ENCODE measurements around the gene AKR1C4.

Gene AKR1C4

GRCh38 chr10:5260828-5261227 lies 64.2 kb downstream of the AKR1C4 start:
- no peak for DNase-seq (ENCODE audit: low spot score)
- TF ChIP-seq, protein P1, sequence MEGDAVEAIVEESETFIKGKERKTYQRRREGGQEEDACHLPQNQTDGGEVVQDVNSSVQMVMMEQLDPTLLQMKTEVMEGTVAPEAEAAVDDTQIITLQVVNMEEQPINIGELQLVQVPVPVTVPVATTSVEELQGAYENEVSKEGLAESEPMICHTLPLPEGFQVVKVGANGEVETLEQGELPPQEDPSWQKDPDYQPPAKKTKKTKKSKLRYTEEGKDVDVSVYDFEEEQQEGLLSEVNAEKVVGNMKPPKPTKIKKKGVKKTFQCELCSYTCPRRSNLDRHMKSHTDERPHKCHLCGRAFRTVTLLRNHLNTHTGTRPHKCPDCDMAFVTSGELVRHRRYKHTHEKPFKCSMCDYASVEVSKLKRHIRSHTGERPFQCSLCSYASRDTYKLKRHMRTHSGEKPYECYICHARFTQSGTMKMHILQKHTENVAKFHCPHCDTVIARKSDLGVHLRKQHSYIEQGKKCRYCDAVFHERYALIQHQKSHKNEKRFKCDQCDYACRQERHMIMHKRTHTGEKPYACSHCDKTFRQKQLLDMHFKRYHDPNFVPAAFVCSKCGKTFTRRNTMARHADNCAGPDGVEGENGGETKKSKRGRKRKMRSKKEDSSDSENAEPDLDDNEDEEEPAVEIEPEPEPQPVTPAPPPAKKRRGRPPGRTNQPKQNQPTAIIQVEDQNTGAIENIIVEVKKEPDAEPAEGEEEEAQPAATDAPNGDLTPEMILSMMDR (conservative IDR thresholded peaks at IDR 0.05; ENCODE audit: low read depth): no peak
- no peak overlapping the region for H3K27ac ChIP-seq
- CTCF ChIA-PET: no interaction called here
- POLR2A ChIA-PET (ENCODE audit: low non-redundant PET): no interaction called here

DNA sequence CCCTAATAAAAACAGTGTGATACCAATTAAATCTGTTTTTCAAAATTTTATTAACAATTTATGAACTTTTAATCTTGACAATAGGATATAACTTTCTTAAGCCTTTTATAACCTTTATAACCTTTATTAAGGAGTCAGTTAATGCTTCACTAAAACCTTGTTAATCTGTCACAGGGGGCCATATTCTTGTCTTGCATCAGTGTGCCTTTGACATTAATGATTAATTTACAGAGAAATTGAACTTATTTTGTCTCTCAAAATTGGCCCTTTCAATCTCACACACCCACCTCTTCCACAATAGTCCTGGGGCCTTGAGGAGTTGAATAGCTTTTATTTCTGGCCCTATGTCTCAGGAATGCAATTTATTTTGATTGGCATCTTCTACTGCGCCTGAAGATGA lies 68.5 kb downstream of the AKR1C4 start:
- H3K27ac ChIP-seq: no peak overlapping the region
- DNase-seq (ENCODE audit: low spot score): no peak
- POLR2A ChIA-PET (ENCODE audit: low non-redundant PET): no interaction called here
- CTCF ChIA-PET: no interaction called here
- TF ChIP-seq, protein P1 (conservative IDR thresholded peaks at IDR 0.05; ENCODE audit: low read depth): no peak

DNA sequence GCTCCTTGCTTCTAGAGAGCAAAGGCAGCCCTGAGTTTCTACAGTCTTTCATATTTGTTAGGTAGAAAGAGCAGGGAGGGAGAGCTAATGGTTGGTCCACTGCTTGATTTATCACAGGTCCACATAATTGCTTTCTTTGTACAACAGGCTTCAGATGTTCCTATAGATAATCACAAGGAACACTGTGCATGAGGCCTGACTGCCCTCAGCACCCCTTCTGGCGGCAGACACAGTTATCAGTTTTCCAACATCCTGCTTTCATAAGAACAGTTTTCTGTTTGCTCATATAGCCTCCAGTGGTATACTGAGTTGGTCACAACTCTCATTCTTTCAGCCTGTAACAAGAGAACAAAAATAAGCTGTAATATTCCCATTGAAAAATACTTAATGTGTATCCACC lies 69.7 kb downstream of the AKR1C4 start:
- POLR2A ChIA-PET (ENCODE audit: low non-redundant PET): no interaction called here
- CTCF ChIA-PET: interaction anchor here (0.6 kb wide), 1 partner anchor 12 kb away, joined by 3 read pairs; no protein-coding TSS in a partner anchor
- DNase-seq (ENCODE audit: low spot score): no peak
- TF ChIP-seq, protein P1 (conservative IDR thresholded peaks at IDR 0.05; ENCODE audit: low read depth): no peak
- H3K27ac ChIP-seq: no peak overlapping the region

DNA sequence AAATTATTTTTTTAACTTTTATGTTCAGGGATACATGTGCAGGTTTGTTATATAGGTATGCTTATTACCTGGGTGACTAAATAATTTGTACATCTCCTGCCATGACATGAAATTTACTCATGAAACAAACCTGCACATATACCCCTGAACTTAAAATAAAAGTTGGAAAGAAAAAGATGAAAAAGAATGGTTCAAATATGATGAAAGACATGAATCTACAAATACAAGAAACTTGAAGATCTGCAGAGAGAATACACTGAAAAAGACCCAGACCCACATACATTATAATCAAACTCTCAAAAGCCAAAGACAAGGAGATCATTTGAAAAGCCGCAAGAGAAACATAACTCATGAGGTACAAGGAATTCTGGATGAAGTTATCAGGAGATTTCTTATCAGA lies 70.2 kb downstream of the AKR1C4 start:
- ChIA-PET POLR2A (ENCODE audit: low non-redundant PET) (no interaction called here), CTCF (no interaction called here)
- TF ChIP-seq, protein P1 (conservative IDR thresholded peaks at IDR 0.05; ENCODE audit: low read depth): no peak
- DNase-seq (ENCODE audit: low spot score): no peak
- H3K27ac ChIP-seq: no peak overlapping the region

DNA sequence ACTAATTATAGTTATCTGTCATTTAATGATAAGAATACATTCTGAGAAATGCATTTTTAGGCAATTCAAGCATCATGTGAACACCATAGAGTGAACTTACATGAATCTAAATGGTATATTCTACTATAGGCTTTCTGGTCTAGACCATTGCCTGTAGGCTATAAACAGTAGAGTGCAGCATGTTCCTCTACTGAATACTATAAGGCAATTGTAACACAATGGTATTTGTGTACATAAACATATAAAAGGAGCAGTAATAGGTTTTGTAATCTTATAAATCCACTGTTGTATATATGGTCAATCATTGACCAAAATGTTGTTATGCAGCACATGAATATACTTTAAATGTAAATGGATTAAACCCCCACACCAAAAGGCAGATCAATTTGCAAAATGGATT lies 71.6 kb downstream of the AKR1C4 start:
- no peak for DNase-seq (ENCODE audit: low spot score)
- CTCF ChIA-PET: no interaction called here
- POLR2A ChIA-PET (ENCODE audit: low non-redundant PET): no interaction called here
- no peak overlapping the region for H3K27ac ChIP-seq
- TF ChIP-seq, protein P1 (conservative IDR thresholded peaks at IDR 0.05; ENCODE audit: low read depth): no peak

All from RWPE1 (cell line).